ENCODE data around the gene UBE2D2.
"Not testable (repeated sequence)": the region's sequence is repeated elsewhere in the genome, so short reads cannot be mapped to it uniquely, and the experiment has no call there.

Gene UBE2D2

DNA sequence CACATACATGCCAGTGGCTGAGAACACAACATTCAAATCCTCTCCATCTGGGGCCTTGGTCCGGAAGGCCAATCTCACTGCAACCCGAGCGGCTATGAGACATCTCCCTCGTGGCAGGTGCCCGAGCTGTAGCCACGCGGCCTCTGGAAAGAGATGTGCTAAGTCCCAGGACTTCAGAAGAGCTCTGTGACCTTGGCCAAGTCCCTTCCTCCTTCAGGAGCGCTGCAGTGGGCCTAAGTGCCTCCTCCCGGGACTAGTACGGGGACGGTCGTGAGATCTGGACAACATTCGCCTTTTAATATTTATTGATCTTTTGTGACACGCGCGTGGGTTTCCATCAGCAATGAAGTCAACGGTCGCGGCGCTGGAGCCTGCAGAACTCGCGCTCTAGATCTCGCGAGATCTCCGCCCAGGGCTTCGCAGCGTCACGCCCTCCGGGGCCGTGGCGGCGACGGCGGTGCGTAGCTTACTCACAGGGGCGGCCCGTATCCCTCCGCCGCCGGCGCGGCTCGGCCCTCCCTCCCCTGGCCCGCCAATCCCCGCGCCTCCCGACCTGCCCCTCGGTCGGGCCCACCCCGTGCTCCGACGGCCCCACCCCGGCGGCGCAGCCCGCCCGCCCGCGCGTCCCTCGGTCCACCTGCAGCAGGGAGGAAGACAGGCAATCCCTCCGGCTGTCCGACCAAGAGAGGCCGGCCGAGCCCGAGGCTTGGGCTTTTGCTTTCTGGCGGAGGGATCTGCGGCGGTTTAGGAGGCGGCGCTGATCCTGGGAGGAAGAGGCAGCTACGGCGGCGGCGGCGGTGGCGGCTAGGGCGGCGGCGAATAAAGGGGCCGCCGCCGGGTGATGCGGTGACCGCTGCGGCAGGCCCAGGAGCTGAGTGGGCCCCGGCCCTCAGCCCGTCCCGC is at the start of gene UBE2D2:
UBE2D2 (plus strand) TSS at position 588 of the 903 bp plus-strand sequence. CDS start 453 bp downstream, outside the sequence.
- DNase-seq (ENCODE audit: low read depth in 2 of 2), result peak; percentile 91 to 94

DNA sequence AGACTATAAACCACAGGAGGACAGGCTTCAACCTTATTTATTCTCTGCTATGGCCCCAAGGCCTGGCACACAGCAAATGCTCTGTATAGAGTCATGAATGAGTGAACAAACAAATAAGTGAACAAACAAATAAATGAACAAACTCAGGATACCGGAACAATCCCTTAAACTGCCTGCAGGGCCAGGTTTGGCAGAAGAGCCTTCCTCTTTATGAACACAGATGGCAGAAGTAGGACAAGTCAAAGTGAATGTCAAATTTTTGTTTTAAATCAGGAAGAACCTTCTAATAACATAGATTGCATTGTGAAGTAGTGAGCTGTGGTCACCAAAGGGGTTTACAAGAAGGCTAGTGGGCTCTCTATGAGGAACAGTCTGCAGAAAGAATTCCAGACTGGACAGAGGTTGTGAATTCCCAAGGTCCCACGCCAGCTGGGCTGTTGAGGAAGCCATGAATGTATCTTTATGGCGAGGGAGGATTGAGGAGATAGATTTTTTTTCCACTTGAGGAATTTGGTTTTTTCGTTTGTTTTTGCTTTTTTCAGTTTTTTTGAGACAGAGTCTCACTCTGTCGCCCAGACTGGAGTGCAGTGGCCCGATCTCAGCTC is 48.3 kb upstream of the UBE2D2 start:
- no peak for DNase-seq (ENCODE audit: low read depth in 2 of 2)

DNA sequence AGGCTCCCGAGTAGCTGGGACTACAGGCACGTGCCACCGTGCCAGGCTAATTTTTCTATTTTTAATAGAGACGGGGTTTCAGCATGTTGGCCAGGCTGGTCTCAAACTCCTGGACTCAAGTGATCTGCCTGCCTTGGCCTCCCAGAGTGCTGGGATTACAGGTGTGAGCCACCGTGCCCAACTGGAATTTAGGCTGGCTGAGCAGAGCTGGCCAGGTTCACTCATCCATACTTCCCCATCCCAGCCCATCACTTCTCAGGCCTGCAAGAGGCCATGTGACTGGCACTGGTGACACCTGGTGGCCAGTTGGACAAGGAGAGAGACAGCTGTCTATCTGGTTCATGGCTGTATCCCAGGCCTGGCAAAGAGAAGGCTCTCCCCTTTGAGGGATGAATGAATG is 47.7 kb upstream of the UBE2D2 start:
- DNase-seq (ENCODE audit: low read depth in 2 of 2), result peak; percentile 50 to 60

DNA sequence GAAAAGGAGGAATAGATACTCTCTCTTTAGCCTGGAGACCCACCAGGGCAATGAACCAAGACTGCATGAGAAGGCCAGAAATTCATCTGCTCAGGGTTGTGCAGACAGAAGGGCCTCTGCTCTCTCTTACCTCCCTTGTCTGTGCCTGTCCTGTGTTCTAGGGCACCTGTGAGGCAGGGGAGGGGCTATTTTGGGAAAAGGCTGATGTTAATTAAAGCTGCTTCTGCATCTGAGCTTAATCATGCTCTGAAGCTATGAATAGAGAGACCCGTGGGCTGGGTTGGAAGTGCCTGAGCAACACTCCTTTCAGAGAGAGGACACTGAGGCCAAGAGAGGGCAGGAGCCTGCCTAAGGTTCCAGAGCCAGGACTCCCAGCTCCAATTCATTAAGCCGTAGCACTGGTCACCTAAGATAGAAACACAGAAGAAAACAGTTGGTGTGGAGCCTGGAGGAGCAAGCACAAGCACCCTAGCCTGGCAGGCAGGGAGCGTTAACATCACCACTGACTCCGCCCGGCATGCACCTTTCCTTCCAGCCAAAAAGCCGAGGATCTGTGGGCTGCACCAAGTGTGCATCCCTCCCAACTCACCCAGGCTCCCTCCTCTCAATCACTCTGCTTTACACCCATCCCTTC is 47.2 kb upstream of the UBE2D2 start:
- no peak for DNase-seq (ENCODE audit: low read depth in 2 of 2)

DNA sequence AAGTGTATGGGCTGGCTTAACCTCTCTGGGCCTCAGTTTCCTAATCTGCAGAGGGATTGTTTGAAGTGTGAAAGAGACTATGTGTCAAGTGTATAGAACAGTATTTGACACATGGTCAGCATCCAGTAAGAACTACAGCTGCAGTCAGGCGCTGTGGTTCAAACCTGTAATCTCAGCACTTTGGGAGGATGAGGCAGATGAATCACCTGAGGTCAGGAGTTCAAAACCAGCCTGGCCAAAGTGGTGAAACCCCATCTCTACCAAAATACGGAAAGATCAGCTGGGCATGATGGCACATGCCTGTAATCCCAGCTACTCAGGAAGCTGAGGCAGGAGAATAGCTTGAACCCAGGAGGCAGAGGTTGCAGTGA is 46.7 kb upstream of the UBE2D2 start:
- DNase-seq (ENCODE audit: low read depth in 2 of 2), result no peak

DNA sequence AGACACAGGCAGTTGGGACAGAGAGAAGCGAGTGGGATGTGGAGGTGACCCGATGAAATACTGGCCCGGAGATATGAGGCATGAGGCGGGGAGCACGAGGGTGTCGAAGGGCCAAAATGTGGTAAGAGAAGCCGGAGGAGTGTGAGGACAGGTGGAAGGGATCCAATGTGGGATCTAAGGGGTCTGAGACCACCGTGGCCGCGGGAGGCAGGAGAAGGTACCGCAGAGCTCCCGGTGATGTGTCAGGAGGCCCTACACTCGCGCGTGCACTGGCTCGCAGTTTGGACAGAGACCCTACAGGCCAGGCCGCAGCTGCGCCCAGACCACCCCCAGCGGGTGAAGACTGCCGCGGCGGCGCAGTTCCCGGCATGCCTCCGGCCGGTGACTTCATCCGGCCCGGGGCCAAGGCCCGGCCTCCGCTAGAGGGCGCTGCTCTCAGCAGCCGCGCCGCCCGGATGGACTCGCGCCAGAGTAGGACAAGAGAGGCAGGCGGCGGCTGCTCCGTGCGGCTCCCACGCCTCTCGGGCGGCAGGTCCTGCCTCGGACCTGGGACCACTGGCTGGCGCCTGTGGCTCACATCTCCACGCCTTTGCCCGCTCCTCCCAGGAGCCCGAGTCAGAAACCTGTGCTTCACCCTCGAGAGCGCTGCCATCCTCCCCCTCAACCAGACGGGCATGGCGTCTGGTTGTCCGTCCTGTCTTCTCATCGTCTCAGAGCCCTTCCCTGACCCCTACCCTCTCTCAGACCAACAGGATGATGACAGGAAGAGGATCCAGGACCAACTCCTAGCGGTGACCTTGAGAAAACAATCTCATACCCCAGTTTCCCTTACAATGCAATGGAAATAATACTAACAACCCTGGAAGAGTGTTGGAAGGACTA is 43.2 kb upstream of the UBE2D2 start:
- DNase-seq (ENCODE audit: low read depth in 2 of 2), result peak; percentile 77 to 92

DNA sequence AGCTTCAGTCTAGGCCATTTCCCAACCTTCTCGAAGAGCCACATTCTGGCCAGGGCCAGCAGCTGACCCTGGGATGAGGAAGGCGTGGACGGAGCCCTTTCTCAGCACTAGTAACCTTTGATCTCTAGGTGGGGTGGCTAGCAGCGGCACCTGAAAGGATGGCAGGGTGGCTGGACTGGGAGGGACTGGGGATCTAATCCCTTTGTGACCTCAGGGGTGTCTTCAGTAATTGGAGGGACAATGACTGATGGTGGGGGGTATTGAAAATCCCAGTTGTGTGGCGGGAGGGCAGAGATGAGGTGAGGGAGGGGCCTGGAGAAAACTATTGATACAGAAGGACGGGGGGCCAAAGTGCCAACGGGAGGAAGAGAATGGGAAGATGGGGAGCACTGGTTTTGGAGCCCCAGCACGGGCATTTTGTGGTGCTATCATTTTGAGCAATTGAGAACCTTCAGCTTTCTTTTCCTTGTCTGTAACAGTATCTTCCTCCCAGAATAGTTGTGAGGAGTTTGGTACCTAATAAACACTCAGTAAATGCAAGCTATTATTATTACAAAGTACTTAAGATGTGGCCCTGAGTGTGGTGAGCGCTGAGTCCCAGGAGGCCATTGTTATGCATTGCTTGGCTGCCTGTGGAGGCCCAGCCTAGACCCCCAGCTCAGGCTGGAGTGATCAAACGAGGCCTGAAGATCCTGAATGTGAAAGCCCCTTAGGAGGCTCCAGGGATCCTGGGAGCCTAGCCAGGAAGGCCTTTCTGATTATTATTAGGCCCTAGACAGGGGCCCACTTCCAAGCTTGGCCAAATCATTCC is 37.3 kb upstream of the UBE2D2 start:
- DNase-seq (ENCODE audit: low read depth in 2 of 2), result no peak

DNA sequence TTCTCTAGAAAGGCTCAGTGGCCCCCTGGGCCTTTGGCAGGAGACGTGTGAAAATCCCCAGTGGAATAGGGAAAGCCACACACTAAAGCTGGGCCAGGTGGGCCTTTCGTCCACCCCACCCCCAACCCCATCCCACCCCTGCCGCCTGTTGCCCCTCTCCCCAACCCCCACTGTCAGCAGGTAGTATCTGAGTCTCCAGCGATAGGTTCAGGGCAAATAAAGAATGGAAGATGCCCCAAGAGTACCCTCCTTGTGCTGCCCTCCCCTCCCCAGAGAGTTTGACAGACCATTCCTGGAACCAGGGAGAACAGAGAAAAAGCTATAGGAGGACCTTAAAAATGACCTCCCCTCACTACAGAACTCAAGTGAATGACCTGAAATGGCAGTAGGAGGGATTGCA is 36.7 kb upstream of the UBE2D2 start:
- no peak for DNase-seq (ENCODE audit: low read depth in 2 of 2)

DNA sequence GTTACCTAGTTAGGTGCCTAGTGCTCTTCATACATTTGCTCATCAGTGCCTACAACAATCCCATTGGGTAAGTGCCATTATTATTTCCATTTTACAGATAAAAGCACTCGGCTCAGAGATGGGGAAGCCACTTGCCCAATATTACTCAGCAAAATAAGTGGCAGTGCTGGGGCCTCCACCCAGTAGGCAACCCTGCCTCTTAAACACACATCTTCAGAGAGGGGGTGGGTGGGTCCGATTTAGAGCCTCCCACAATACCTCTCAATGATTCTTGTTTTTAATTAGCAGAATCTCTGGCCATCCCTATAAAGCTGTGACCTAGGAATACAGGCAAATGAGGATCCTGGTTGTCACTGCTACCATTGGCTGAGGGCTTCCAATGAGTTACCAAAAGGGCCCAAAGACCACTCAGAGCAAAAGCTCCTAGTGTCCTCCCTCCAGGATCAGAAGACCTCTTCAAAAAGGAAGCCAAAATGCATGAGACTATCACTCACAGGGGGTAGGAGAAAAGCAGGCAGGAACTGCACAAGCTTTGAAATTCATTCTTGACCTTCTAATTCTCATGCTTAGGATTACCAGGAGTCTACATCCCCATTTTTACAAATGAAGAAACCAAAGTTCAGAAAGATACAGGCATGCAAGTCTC is 36.1 kb upstream of the UBE2D2 start:
- no peak for DNase-seq (ENCODE audit: low read depth in 2 of 2)

DNA sequence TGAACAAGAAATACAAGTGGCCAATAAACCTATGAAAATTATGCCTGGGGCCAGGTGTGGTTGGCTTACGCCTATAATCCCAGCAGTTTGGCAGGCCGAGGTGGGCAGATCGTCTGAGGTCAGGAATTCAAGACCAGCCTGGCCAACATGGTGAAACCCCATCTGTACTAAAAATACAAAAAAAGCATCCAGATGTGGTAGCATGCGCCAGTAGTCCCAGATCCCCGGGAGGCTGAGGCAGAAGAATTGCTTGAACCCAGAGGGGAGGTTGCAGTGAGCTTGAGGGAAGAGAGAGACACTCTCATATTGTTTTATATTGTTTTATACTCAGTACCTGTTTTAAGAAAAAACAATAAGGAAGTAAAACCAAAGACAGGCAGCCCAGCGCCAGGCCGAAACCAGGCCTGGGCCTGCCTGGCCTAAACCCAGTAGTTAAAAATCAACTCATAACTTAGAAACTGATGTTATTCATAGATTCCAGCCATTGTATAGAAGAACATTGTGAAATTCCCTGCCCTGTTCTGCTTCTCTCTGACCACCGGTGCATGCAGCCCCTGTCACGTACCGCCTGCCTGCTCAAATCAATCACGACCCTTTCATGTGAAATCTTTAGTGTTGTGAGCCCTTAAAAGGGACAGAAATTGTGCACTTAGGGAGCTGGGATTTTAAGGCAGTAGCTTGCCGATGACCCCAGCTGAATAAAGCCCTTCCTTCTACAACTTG is 35.4 kb upstream of the UBE2D2 start:
- not testable (repeated sequence) for DNase-seq (ENCODE audit: low read depth in 2 of 2)

DNA sequence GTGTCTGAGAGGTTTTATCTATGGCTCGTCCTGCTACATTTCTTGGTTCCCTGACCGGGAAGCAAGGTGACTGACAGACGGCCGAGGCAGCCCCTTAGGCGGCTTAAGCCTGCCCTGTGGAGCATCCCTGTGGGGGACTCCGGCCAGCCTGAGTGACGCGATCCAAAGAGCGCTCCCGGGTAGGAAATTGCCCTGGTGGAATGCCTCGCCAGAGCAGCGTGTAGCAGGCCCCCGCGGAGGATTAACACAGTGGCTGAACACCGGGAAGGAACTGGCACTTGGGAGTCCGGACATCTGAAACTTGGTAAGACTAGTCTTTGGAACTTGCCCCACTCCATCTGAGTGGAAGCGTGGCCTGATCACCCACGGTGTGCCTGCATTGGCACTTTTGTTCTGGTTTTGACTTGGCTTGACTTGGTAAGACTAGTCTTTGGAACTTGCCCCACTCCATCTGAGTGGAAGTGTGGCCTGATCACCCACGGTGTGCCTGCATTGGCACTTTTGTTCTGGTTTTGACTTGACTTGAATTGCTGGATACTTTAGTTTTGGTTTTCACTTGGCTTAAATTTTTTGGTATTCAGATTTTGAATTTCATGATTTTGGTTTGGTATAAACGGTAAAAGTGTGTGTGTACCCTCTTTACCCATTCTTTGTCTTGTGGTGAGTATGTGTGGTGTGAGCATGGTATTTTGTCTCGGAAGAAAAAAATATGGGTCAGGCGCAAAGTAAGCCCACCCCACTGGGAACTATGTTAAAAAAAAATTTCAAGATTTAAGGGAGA is 34.6 kb upstream of the UBE2D2 start:
- DNase-seq (ENCODE audit: low read depth in 2 of 2), result not testable (repeated sequence)

DNA sequence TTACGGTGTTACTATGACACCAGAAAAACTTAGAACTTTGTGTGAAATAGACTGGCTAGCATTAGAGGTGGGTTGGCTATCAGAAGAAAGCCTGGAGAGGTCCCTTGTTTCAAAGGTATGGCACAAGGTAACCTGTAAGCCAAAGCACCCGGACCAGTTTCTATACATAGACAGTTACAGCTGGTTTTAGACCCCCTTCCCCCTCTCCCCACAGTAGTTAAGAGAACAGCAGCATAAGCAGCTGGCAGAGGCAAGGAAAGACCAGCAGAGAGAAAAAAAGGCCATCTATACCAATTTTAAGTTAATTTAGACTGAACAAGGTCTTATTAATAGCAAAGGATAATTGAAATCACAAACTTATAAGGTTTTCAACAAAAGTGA is 34.1 kb upstream of the UBE2D2 start:
- not testable (repeated sequence) for DNase-seq (ENCODE audit: low read depth in 2 of 2)

DNA sequence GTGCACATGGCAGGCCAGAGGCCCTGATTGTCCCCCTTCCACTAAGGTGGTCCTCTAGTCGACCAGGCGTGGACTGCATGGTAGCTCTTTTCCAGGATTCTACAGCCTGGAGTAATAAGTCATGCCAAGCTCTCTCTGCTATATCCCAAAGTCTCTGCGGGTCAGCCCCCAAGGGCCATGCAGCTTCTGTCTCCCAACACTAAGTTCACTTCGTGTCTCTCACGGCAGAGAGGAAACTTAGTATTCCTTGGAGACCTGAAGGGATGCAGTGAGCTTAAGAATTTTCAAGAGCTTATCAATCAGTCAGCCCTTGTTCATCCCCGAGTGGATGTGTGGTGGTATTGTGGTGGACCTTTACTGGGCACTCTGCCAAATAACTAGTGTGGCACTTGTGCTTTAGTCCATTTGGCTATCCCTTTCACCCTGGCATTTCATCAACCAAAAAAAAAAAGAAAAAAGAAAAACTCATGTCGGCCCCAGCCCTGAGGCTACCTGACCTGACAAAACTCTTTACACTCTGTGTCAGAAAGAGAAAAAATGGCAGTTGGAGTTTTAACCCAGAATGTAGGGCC is 33.2 kb upstream of the UBE2D2 start:
- DNase-seq (ENCODE audit: low read depth in 2 of 2), result not testable (repeated sequence)

DNA sequence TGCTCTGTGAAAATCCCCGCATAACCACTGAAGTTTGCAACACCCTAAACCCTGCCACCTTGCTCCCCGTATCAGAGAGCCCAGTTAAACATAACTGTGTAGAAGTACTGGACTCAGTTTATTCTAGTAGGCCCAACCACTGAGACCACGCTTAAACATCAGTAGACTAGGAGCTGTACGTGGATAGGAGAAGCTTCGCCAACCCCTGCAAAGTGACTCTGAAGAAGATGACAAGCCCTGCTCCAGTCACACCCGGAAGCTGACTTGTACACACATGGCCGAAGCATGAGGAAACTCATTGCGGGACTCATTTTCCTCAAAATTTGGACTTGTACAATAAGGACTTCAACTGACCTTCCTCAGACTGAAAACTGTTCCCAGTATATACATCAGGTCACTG is 32.4 kb upstream of the UBE2D2 start:
- DNase-seq (ENCODE audit: low read depth in 2 of 2), result not testable (repeated sequence)

DNA sequence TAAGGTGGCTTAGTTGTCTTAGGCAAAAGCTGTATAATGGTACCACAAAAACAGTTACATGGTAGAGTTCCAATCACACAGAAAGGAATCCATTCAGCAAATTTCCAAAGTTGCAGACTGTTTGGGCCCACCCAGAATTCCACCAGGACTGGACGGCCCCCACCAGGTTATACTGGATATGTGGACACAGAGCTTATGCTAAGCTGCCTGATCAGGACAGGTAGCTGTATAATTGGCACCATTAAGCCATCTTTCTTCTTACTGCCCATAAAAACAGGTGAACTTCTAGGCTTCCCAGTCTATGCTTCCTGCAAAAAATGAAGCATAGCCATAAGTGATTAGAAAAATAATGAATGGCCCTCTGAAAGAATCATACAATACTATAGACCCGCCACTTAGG is 31.1 kb upstream of the UBE2D2 start:
- DNase-seq (ENCODE audit: low read depth in 2 of 2), result not testable (repeated sequence)

DNA sequence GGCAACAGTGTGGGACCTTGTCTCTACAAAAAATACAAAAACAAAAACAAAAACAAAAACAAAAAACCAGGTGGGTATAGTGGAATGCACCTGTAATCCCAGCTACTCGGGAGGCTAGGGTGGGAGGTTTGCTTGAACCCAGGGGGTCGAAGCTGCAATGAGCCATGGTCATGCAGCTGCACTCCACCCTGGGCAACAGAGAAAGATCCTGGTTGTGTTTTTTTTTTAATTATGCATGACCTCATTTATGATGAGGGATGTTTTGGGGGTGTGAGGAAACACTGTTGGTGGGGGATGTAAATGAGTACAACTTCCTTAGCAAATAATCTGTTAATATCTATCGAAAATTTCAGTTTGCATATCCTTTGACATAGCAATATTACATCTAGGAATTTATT is 29.4 kb upstream of the UBE2D2 start:
- DNase-seq (ENCODE audit: low read depth in 2 of 2), result no peak

DNA sequence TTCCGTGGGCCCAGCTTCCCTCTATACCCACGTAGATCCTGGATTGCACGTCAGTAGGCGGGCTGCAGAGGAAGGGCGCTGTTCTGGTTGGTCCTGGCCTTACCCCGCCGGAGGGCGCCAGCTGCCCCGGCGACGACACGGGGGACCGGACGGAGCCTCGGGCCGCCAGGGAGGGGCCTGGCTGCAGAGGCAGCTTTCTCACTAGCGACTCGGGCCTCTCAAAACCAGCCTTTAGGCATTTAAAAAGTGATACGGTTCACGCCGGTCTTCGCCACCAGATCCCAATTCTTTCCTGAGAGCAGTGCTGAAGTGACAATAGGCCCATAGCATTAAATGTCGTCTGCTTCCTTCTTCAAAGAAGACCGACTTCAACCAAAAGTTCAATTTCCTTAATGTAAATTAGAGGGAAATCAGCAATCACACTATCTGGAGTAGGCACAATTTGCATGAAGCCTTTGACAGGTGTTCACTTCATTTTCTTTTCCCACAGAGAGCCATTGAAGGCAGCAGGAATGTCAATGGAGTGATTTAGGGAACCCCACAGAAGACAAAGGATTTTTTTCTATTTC is 17.6 kb upstream of the UBE2D2 start:
- peak in 1 of 2 donors; percentile 2 for DNase-seq (ENCODE audit: low read depth in 2 of 2)

DNA sequence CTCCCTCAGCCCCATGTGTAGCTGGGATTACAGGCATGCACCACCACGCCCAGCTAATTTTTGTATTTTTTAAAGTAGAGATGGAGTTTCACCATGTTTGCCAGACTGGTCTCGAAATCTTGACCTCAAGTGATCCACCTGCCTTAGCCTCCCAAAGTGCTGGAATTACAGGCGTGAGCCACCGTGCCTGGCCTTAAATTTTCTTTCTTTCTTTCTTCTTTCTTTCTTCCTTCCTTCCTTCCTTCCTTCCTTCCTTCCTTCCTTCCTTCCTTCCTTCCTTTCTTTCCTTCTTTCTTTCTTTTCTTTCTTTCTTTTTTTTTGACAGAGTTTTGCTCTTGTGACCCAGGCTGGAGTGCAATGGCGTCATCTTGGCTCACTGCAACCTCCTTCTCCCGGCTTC is 14.5 kb upstream of the UBE2D2 start:
- not testable (repeated sequence) for DNase-seq (ENCODE audit: low read depth in 2 of 2)
